HepG2 (cell line): ENCODE data around the gene ADPRM. TPM values are rescaled to one million over a fixed set of nuclear protein-coding genes. Genes with fewer than 3 reads are reported as not detected.
A peak's percentile ranks its signal among the peaks of the same experiment; 100 is the strongest.

Experiments used
- ATF7-NPFF ChIP-seq: sonication (generic); formaldehyde crosslinking; IDR thresholded peaks from 2 replicates; pipeline ENCODE4 v1.8.1; 2023; ENCODE audit warnings: mild to moderate bottlenecking, low read depth, missing genetic modification reagents, moderate library complexity
- RELA ChIP-seq: sonication (generic); formaldehyde crosslinking; IDR thresholded peaks from 2 replicates; pipeline ENCODE4 v1.4.0; 2020; ENCODE audit warnings: missing genetic modification reagents
- RFX3 ChIP-seq: IDR thresholded peaks from 2 replicates; pipeline ENCODE4 v1.6.1; 2016; ENCODE audit warnings: missing biosample characterization, missing genetic modification reagents
- SYNCRIP ChIP-seq: fragments of 200-400 bp; formaldehyde crosslinking; IDR thresholded peaks from 2 replicates; pipeline ENCODE4 v1.6.1; 2018; ENCODE audit warnings: mild to moderate bottlenecking, low read depth, low read length; ENCODE audit not compliant: insufficient read depth
- ZC3H4 ChIP-seq: sonication (generic); formaldehyde crosslinking; IDR thresholded peaks from 2 replicates; pipeline ENCODE4 v1.4.0; 2020; ENCODE audit warnings: missing genetic modification reagents, borderline replicate concordance
- ZIK1 ChIP-seq: sonication (generic); formaldehyde crosslinking; IDR thresholded peaks from 2 replicates; pipeline ENCODE4 v1.5.0; 2020; ENCODE audit warnings: mild to moderate bottlenecking, low read depth, missing genetic modification reagents, borderline replicate concordance
- ZNF329 ChIP-seq: sonication (generic); formaldehyde crosslinking; IDR thresholded peaks from 2 replicates; pipeline ENCODE4 v1.9.0; 2021; ENCODE audit warnings: low read depth, mild to moderate bottlenecking, missing genetic modification reagents
- ZNF44 ChIP-seq: sonication (generic); formaldehyde crosslinking; IDR thresholded peaks from 2 replicates; pipeline ENCODE4 v1.5.1; 2020; ENCODE audit warnings: mild to moderate bottlenecking, missing genetic modification reagents
- ZNF552 ChIP-seq: sonication (generic); formaldehyde crosslinking; IDR thresholded peaks from 2 replicates; pipeline ENCODE4 v1.9.0; 2022; ENCODE audit warnings: missing genetic modification reagents, mild to moderate bottlenecking, borderline replicate concordance
- ZNF660 ChIP-seq: sonication (generic); formaldehyde crosslinking; IDR thresholded peaks from 2 replicates; pipeline ENCODE4 v1.5.1; 2020; ENCODE audit warnings: mild to moderate bottlenecking, low read depth, missing genetic modification reagents, borderline replicate concordance
- ZNF713 ChIP-seq: sonication (generic); formaldehyde crosslinking; IDR thresholded peaks from 2 replicates; pipeline ENCODE4 v1.4.0; 2020; ENCODE audit warnings: mild to moderate bottlenecking, missing genetic modification reagents
- polyA plus RNA-seq, 8 experiments: library from polyadenylated mRNA; depleted of rRNA in 3 of 8; stranded (reverse) in 7 of 8; unstranded in 1 of 8; fragments of >200 nt; fragmentation: Illumina TruSeq in 4 of 8; extraction: Trizol in 4 of 8; gene quantifications; 2 replicates each; pipeline versions ENCODE4 v1.2.1 to v1.2.3, GENCODE V29; 2011 to 2016; ENCODE audit warnings: low read depth in 4 of 8, missing spikeins in 1 of 8, mixed read lengths in 1 of 8; ENCODE audit not compliant: insufficient read depth in 1 of 8
- total RNA-seq, 5 experiments: library from RNA; depleted of rRNA; stranded (reverse); fragments of >200 nt; fragmentation: Illumina TruSeq; extraction: Trizol; gene quantifications; 2 replicates each; pipeline ENCODE4 v1.2.3, GENCODE V29; 2016; ENCODE audit warnings: low read depth in 1 of 5
- TF ChIP-seq, protein P1 (sequence below): sonication (generic); formaldehyde crosslinking; IDR thresholded peaks from 2 replicates; pipeline ENCODE4 v1.5.1; 2020; ENCODE audit warnings: mild to moderate bottlenecking, missing genetic modification reagents, moderate library complexity
- TF ChIP-seq, protein P2 (sequence below): IDR thresholded peaks from 2 replicates; pipeline ENCODE4 v1.6.1; 2016; ENCODE audit warnings: missing biosample characterization, missing genetic modification reagents, low read depth
- TF ChIP-seq, protein P3 (sequence below): sonication (generic); formaldehyde crosslinking; IDR thresholded peaks from 2 replicates; pipeline ENCODE4 v1.4.0; 2020; ENCODE audit warnings: missing genetic modification reagents
- TF ChIP-seq, protein P4 (sequence below), 2 experiments: sonication (generic) in 1 of 2; formaldehyde crosslinking in 1 of 2; IDR thresholded peaks; 2 replicates each; pipeline versions ENCODE4 v1.4.0 to v1.6.1; 2016 to 2020; ENCODE audit warnings: borderline replicate concordance in 1 of 2, low read depth in 1 of 2, mild to moderate bottlenecking in 1 of 2, missing genetic modification reagents in 1 of 2
- TF ChIP-seq, protein P5 (sequence below): sonication (generic); formaldehyde crosslinking; IDR thresholded peaks from 2 replicates; pipeline ENCODE4 v1.5.0; 2020; ENCODE audit warnings: missing genetic modification reagents, mild to moderate bottlenecking, borderline replicate concordance

The ADPRM gene
- total and polyA plus RNA-seq, 2 of the 13 experiments (the other 11 are each of a cell fraction or from before 2014, with no cell fraction given), result 5.6 to 10.8 TPM

DNA sequence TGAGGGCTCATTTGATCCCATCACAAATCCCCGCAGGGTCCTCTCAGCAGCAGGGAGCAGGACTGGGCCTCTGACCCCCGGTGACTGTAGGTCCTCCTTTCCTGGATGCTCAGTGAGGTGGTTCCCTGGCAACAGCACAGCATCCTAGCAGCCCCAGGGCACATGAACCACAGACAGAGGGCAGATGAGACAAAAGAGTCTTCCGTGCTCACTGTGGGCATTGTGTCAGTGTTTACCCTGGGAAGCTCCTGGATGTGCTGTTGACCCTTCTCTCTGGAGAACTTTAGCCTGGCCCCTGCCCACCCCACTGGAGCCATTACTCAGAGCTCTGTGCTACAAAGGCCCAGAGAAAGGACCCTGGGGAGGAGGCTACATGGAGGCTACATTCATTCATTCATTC lies 54.2 kb downstream of the ADPRM start (continued):
- TF ChIP-seq, protein P1, sequence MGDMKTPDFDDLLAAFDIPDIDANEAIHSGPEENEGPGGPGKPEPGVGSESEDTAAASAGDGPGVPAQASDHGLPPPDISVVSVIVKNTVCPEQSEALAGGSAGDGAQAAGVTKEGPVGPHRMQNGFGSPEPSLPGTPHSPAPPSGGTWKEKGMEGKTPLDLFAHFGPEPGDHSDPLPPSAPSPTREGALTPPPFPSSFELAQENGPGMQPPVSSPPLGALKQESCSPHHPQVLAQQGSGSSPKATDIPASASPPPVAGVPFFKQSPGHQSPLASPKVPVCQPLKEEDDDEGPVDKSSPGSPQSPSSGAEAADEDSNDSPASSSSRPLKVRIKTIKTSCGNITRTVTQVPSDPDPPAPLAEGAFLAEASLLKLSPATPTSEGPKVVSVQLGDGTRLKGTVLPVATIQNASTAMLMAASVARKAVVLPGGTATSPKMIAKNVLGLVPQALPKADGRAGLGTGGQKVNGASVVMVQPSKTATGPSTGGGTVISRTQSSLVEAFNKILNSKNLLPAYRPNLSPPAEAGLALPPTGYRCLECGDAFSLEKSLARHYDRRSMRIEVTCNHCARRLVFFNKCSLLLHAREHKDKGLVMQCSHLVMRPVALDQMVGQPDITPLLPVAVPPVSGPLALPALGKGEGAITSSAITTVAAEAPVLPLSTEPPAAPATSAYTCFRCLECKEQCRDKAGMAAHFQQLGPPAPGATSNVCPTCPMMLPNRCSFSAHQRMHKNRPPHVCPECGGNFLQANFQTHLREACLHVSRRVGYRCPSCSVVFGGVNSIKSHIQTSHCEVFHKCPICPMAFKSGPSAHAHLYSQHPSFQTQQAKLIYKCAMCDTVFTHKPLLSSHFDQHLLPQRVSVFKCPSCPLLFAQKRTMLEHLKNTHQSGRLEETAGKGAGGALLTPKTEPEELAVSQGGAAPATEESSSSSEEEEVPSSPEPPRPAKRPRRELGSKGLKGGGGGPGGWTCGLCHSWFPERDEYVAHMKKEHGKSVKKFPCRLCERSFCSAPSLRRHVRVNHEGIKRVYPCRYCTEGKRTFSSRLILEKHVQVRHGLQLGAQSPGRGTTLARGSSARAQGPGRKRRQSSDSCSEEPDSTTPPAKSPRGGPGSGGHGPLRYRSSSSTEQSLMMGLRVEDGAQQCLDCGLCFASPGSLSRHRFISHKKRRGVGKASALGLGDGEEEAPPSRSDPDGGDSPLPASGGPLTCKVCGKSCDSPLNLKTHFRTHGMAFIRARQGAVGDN (CRISPR knock-in tag), result no peak
- TF ChIP-seq, protein P2, sequence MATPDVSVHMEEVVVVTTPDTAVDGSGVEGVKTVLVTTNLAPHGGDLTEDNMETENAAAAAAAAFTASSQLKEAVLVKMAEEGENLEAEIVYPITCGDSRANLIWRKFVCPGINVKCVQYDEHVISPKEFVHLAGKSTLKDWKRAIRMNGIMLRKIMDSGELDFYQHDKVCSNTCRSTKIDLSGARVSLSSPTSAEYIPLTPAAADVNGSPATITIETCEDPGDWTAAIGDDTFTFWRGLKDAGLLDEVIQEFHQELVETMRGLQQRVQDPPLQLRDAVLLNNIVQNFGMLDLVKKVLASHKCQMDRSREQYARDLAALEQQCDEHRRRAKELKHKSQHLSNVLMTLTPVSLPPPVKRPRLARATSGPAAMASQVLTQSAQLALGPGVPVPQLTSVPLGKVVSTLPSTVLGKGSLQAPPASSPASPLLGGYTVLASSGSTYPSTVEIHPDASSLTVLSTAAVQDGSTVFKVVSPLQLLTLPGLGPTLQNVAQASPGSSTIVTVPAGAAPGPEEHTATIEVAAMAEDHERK (CRISPR knock-in tag), result no peak
- no peak for TF ChIP-seq SYNCRIP
- TF ChIP-seq RELA (CRISPR knock-in tag), result no peak
- TF ChIP-seq ZNF44 (CRISPR knock-in tag), result no peak
- no peak for TF ChIP-seq ZNF552 (CRISPR knock-in tag)
- no peak for TF ChIP-seq ATF7-NPFF (CRISPR knock-in tag)
- no peak for TF ChIP-seq ZIK1 (CRISPR knock-in tag)
- TF ChIP-seq, protein P3, sequence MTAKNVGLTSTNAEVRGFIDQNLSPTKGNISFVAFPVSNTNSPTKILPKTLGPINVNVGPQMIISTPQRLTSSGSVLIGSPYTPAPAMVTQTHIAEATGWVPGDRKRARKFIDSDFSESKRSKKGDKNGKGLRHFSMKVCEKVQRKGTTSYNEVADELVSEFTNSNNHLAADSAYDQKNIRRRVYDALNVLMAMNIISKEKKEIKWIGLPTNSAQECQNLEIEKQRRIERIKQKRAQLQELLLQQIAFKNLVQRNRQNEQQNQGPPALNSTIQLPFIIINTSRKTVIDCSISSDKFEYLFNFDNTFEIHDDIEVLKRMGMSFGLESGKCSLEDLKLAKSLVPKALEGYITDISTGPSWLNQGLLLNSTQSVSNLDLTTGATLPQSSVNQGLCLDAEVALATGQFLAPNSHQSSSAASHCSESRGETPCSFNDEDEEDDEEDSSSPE (CRISPR knock-in tag), result no peak
- TF ChIP-seq, protein P4, sequence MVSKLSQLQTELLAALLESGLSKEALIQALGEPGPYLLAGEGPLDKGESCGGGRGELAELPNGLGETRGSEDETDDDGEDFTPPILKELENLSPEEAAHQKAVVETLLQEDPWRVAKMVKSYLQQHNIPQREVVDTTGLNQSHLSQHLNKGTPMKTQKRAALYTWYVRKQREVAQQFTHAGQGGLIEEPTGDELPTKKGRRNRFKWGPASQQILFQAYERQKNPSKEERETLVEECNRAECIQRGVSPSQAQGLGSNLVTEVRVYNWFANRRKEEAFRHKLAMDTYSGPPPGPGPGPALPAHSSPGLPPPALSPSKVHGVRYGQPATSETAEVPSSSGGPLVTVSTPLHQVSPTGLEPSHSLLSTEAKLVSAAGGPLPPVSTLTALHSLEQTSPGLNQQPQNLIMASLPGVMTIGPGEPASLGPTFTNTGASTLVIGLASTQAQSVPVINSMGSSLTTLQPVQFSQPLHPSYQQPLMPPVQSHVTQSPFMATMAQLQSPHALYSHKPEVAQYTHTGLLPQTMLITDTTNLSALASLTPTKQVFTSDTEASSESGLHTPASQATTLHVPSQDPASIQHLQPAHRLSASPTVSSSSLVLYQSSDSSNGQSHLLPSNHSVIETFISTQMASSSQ (IDR thresholded peaks at IDR 0.05; ENCODE audit: low read depth), result no peak
- TF ChIP-seq, protein P4 (CRISPR knock-in tag; IDR thresholded peaks at IDR 0.05; ENCODE audit: borderline replicate concordance), result no peak
- TF ChIP-seq, protein P5, sequence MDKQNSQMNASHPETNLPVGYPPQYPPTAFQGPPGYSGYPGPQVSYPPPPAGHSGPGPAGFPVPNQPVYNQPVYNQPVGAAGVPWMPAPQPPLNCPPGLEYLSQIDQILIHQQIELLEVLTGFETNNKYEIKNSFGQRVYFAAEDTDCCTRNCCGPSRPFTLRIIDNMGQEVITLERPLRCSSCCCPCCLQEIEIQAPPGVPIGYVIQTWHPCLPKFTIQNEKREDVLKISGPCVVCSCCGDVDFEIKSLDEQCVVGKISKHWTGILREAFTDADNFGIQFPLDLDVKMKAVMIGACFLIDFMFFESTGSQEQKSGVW (CRISPR knock-in tag), result no peak
- TF ChIP-seq ZNF713 (CRISPR knock-in tag), result no peak
- no peak for TF ChIP-seq ZC3H4 (CRISPR knock-in tag)
- TF ChIP-seq ZNF329 (CRISPR knock-in tag), result no peak
- TF ChIP-seq ZNF660 (CRISPR knock-in tag), result no peak
- TF ChIP-seq RFX3 (CRISPR knock-in tag), result peak; percentile 22; the same call in 1 of the 2 replicates
